ENCODE measurements around the gene STRAP. TPM values are rescaled to one million over a fixed set of nuclear protein-coding genes. Genes with fewer than 3 reads are reported as not detected.

STRAP gene
- total RNA-seq: 54.8 and 94.7 TPM in 2 replicates

GRCh38 chr12:15882118-15882971 lies at the start of gene STRAP:
TSS of gene STRAP (plus strand) at chr12:15882387. CDS start at chr12:15882708, 321 bp downstream.

GRCh38 chr12:15910864-15911721 lies 28.9 kb downstream of the STRAP start, which contains the start of gene DERA:
TSS of gene DERA (plus strand) at chr12:15911332. CDS start at chr12:15911384, 52 bp downstream.

Other genes starting within 250 kb of the STRAP start
- gene EPS8, start 93.0 kb upstream of the STRAP start, total RNA-seq: 47.2 and 63.9 TPM in 2 replicates
- 45.9 and 53.4 TPM in 2 replicates for gene DERA, start 28.9 kb downstream of the STRAP start, total RNA-seq